HL-60 (cell line): ENCODE measurements around the gene SLC16A13.

Source experiments
- DNase-seq, 2 experiments: peaks; one replicate each; pipeline ENCODE4 v3.0.0-alpha.2; 2010 to 2020; ENCODE audit warnings: low read depth in 1 of 2, low spot score in 1 of 2
- H3K27ac ChIP-seq: fragments of 250-450 bp; sonication (Bioruptor Pico); replicated peaks from 2 replicates; pipeline ENCODE4 v1.5.1; 2020; ENCODE audit warnings: mild to moderate bottlenecking, moderate library complexity
- H3K27me3 ChIP-seq: fragments of 250-450 bp; sonication (Bioruptor Pico); 2 replicates; pipeline ENCODE4 v1.5.1; 2021; ENCODE audit warnings: mild to moderate bottlenecking, moderate library complexity; ENCODE audit not compliant: insufficient read depth, poor library complexity, severe bottlenecking
- H3K4me3 ChIP-seq: replicated peaks from 2 replicates; pipeline ENCODE4 v1.5.1; 2011; ENCODE audit warnings: mild to moderate bottlenecking, control low read depth, low read length; ENCODE audit not compliant: insufficient read depth
- GABPA ChIP-seq: IDR thresholded peaks from 2 replicates; pipeline ENCODE4 v1.6.1; 2012; ENCODE audit warnings: low read depth
- POLR2AphosphoS5 ChIP-seq: IDR thresholded peaks from 2 replicates; pipeline ENCODE4 v1.6.1; 2012; ENCODE audit warnings: low read depth
- SPI1 ChIP-seq: IDR thresholded peaks from 2 replicates; pipeline ENCODE4 v1.6.1; 2012; ENCODE audit warnings: low read depth, mild to moderate bottlenecking, borderline replicate concordance
- TF ChIP-seq, protein P1 (sequence below): IDR thresholded peaks from one replicate; pipeline ENCODE4 v1.5.1; 2011; ENCODE audit warnings: low read length, control low read depth, inconsistent platforms; ENCODE audit not compliant: insufficient read depth
- TF ChIP-seq, protein P2 (sequence below): IDR thresholded peaks from 2 replicates; pipeline ENCODE4 v1.6.1; 2012; ENCODE audit warnings: low read depth; ENCODE audit not compliant: insufficient replicate concordance

The SLC16A13 gene

DNA sequence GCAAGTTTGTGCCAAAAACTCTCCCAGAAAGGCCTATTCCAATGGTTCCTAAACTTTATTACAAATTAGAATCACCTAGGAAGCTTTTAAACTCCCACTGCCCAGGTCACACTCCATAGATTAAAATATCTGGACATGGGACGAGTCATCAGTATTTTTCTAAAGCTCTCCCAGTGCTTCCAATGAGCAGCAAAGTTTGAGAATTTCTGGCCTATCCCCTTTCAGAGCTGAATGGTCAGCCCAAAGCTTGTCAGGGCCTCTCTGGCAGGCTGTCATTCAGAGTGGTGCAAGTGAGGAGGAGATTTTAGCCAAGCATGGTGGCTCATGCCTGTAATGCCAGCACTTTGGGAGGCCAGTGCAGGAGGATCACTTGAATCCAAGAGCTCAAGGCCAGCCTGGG is 10.6 kb upstream of the SLC16A13 start:
- H3K27ac ChIP-seq: no peak overlapping the region
- no peak for TF ChIP-seq POLR2AphosphoS5
- no peak for TF ChIP-seq SPI1
- TF ChIP-seq, protein P1, sequence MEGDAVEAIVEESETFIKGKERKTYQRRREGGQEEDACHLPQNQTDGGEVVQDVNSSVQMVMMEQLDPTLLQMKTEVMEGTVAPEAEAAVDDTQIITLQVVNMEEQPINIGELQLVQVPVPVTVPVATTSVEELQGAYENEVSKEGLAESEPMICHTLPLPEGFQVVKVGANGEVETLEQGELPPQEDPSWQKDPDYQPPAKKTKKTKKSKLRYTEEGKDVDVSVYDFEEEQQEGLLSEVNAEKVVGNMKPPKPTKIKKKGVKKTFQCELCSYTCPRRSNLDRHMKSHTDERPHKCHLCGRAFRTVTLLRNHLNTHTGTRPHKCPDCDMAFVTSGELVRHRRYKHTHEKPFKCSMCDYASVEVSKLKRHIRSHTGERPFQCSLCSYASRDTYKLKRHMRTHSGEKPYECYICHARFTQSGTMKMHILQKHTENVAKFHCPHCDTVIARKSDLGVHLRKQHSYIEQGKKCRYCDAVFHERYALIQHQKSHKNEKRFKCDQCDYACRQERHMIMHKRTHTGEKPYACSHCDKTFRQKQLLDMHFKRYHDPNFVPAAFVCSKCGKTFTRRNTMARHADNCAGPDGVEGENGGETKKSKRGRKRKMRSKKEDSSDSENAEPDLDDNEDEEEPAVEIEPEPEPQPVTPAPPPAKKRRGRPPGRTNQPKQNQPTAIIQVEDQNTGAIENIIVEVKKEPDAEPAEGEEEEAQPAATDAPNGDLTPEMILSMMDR: no peak
- no peak for TF ChIP-seq GABPA
- TF ChIP-seq, protein P2, sequence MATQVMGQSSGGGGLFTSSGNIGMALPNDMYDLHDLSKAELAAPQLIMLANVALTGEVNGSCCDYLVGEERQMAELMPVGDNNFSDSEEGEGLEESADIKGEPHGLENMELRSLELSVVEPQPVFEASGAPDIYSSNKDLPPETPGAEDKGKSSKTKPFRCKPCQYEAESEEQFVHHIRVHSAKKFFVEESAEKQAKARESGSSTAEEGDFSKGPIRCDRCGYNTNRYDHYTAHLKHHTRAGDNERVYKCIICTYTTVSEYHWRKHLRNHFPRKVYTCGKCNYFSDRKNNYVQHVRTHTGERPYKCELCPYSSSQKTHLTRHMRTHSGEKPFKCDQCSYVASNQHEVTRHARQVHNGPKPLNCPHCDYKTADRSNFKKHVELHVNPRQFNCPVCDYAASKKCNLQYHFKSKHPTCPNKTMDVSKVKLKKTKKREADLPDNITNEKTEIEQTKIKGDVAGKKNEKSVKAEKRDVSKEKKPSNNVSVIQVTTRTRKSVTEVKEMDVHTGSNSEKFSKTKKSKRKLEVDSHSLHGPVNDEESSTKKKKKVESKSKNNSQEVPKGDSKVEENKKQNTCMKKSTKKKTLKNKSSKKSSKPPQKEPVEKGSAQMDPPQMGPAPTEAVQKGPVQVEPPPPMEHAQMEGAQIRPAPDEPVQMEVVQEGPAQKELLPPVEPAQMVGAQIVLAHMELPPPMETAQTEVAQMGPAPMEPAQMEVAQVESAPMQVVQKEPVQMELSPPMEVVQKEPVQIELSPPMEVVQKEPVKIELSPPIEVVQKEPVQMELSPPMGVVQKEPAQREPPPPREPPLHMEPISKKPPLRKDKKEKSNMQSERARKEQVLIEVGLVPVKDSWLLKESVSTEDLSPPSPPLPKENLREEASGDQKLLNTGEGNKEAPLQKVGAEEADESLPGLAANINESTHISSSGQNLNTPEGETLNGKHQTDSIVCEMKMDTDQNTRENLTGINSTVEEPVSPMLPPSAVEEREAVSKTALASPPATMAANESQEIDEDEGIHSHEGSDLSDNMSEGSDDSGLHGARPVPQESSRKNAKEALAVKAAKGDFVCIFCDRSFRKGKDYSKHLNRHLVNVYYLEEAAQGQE: no peak
- no peak overlapping the region for H3K4me3 ChIP-seq
- DNase-seq: no peak
- H3K27me3 ChIP-seq: no peaks in the 10 kb centered on the region

DNA sequence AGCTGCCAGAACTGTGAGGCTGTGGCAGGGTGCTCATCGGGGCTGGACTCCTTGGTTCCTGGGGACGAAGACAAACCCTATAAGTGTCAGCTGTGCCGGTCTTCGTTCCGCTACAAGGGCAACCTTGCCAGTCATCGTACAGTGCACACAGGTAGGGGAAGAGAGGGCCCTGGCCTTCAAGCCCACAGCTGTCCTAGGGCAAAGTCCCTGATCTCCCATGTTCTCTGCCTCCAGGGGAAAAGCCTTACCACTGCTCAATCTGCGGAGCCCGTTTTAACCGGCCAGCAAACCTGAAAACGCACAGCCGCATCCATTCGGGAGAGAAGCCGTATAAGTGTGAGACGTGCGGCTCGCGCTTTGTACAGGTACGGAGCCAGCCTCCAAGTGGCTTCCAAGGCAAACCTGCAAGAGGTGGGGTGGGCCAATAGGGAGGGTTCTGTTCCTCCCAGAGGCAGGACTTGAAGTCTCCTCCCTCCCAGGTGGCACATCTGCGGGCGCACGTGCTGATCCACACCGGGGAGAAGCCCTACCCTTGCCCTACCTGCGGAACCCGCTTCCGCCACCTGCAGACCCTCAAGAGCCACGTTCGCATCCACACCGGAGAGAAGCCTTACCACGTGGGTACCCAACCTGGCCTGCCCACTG is 9.2 kb upstream of the SLC16A13 start:
- Histone ChIP-seq H3K27me3 (no peaks in the 10 kb centered on the region), H3K4me3 (no peak overlapping the region), H3K27ac (no peak overlapping the region)
- no peak for DNase-seq
- TF ChIP-seq, protein P1: no peak
- TF ChIP-seq, protein P2: no peak
- no peak for TF ChIP-seq POLR2AphosphoS5
- no peak for TF ChIP-seq SPI1
- TF ChIP-seq GABPA: no peak

GRCh38 chr17:7027335-7027734 is 8.5 kb upstream of the SLC16A13 start:
- Histone ChIP-seq H3K4me3 (no peak overlapping the region), H3K27ac (no peak overlapping the region), H3K27me3 (no peaks in the 10 kb centered on the region)
- no peak for DNase-seq
- no peak for TF ChIP-seq SPI1
- TF ChIP-seq, protein P2: no peak
- TF ChIP-seq GABPA: no peak
- TF ChIP-seq POLR2AphosphoS5: no peak
- TF ChIP-seq, protein P1: no peak
